Hematopoietic multipotent progenitor cell treated with erythropoietin and hydrocortisone succinate and interleukin-3 and kit ligand, for 4 days (in vitro differentiated cells): Measurements from ENCODE around the gene RPS21.

Source experiments
- DNase-seq: peaks from one replicate; pipeline ENCODE4 v3.0.0-alpha.2; 2015

Gene RPS21

GRCh38 chr20:62400021-62400420, 13.1 kb downstream of the RPS21 start:
- DNase-seq, result no peak

GRCh38 chr20:62400541-62400940, 13.6 kb downstream of the RPS21 start:
- no peak for DNase-seq

- no peak for DNase-seq
These were observed 14.5 kb downstream of the RPS21 start for GRCh38 chr20:62401331-62401779.

GRCh38 chr20:62402456-62403150, 15.7 kb downstream of the RPS21 start:
- no peak for DNase-seq

GRCh38 chr20:62403331-62403730, 16.4 kb downstream of the RPS21 start:
- no peak for DNase-seq

GRCh38 chr20:62404112-62404665, 17.3 kb downstream of the RPS21 start:
- DNase-seq, result no peak

- DNase-seq, result no peak
These were observed 17.8 kb downstream of the RPS21 start for GRCh38 chr20:62404761-62405107.

- peak; percentile 46 for DNase-seq
These were observed 18.4 kb downstream of the RPS21 start for GRCh38 chr20:62405108-62405980.

GRCh38 chr20:62405981-62406513, 19.1 kb downstream of the RPS21 start:
- DNase-seq, result no peak

- DNase-seq, result no peak
These were observed 19.8 kb downstream of the RPS21 start for GRCh38 chr20:62406635-62407176.

GRCh38 chr20:62407221-62407992, 20.5 kb downstream of the RPS21 start, which contains the start of gene CABLES2:
Gene CABLES2, minus strand, starts transcription at chr20:62407285. Its CDS starts 9 bp downstream, at chr20:62407276.
- DNase-seq, result peak; percentile 98

- no peak for DNase-seq
These were observed 21.2 kb downstream of the RPS21 start for GRCh38 chr20:62408055-62408454.

GRCh38 chr20:62408640-62409039, 21.7 kb downstream of the RPS21 start:
- DNase-seq, result no peak

GRCh38 chr20:62409086-62409853, 22.4 kb downstream of the RPS21 start:
- DNase-seq, result no peak

GRCh38 chr20:62409931-62410745, 23.2 kb downstream of the RPS21 start:
- DNase-seq, result peak; percentile 77

- no peak for DNase-seq
These were observed 24.0 kb downstream of the RPS21 start for GRCh38 chr20:62410746-62411478.

- no peak for DNase-seq
These were observed 24.7 kb downstream of the RPS21 start for GRCh38 chr20:62411479-62412193.

GRCh38 chr20:62412194-62413024, 25.5 kb downstream of the RPS21 start:
- no peak for DNase-seq
